ENCODE data around the gene KCNB1. TPM values are rescaled to one million over a fixed set of nuclear protein-coding genes. Genes with fewer than 3 reads are reported as not detected.

Gene KCNB1
- total and polyA plus RNA-seq, 2 donors (not counting 1 experiment from before 2014, with no cell fraction given) = 0.12 TPM; not detected in 1

DNA sequence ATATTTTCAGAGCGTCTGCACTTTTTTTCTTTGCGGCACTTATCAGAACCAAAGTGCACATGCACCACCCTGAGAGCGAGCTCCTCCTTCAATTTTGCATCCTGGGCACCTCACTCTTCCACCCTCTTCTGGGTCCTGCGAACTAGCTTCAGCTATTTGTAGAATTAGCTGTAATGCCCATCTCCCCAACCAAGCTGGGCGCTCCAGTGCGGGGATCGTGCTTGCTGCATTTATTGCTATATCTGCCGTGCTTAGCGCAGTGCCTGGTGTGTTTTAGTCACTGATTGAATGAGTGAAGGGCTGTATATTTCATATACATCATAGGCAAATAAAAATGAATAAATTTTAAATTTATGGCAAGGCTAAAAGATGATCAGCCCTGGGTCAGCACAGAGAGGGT is 75.8 kb downstream of the KCNB1 start:
- H3K27me3 Mint-ChIP-seq = peaks cover 37% of the 10 kb centered on the region

DNA sequence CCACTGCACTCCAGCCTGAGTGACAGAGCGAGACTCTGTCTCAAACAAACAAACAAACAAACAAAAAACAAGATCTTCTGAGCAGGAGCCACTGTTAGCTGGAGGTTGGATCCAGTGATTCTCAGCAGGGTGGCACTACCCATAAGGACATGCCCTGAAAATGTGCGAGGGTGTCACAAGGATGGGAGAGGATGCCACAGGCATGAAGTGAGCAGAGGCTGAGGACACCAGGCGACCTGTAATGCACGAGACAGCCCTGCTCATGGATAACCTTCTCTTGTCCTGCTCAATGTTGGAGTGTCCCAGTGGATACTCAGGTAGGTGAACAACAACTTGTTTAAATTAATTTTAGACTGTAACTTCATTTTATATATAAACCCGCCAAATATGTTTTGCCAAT is 76.8 kb downstream of the KCNB1 start:
- no peaks in the 10 kb centered on the region for H3K27me3 ChIP-seq (replicated peaks in 1 of 4; ENCODE audit: control extremely low read depth in 1 of 4, control insufficient read depth in 3 of 4, insufficient read depth in 4 of 4, low read length in 3 of 4)
- H3K79me2 ChIP-seq (ENCODE audit: control insufficient read depth, insufficient read depth, low read length) = no peaks in the 10 kb centered on the region
- H4K20me1 ChIP-seq (ENCODE audit: control insufficient read depth, insufficient read depth, low read length, poor library complexity, severe bottlenecking) = no peaks in the 10 kb centered on the region
- H3K4me1 Mint-ChIP-seq = no peaks in the 10 kb centered on the region
- H3K9me3 ChIP-seq (ENCODE audit: control extremely low read depth in 1 of 3, control insufficient read depth in 2 of 3, insufficient read depth in 1 of 3, low read length in 2 of 3) = no peaks in the 10 kb centered on the region
- peaks cover 37% of the 10 kb centered on the region for H3K27me3 Mint-ChIP-seq
- H3K36me3 ChIP-seq (replicated peaks in 1 of 2; ENCODE audit: control extremely low read depth in 1 of 2, control insufficient read depth in 1 of 2, extremely low read depth in 1 of 2, insufficient read depth in 2 of 2, low read length in 1 of 2) = no peaks in the 10 kb centered on the region
- no peak overlapping the region for H3K4me2 ChIP-seq (replicated peaks; ENCODE audit: low read depth, low read length, poor library complexity, severe bottlenecking)
- no peak overlapping the region for H3K27ac ChIP-seq (ENCODE audit: low read length in 2 of 2)
- H2AFZ ChIP-seq (ENCODE audit: insufficient read depth, low read depth, low read length, poor library complexity, severe bottlenecking) = no peak overlapping the region
- ATAC-seq (ENCODE audit: low read depth) = no peak
- H3K4me3 Mint-ChIP-seq = no peak overlapping the region
- intact Hi-C loops (cut with micrococcal nuclease) = no loop called here
- H3K4me1 ChIP-seq (ENCODE audit: control insufficient read depth in 2 of 2, insufficient read depth in 2 of 2, low read length in 2 of 2) = no peaks in the 10 kb centered on the region
- no peak overlapping the region for H3K9ac ChIP-seq (ENCODE audit: low read length)
- H3K27ac Mint-ChIP-seq = no peak overlapping the region
- DNase-seq = no peak
- CTCF ChIA-PET = no interaction called here
- H3K4me3 ChIP-seq (ENCODE audit: control extremely low read depth in 1 of 5, extremely low read depth in 1 of 5, insufficient read depth in 1 of 5, low read depth in 2 of 5, low read length in 4 of 5) = no peak overlapping the region
- peaks cover 2% of the 10 kb centered on the region for H3K9me3 Mint-ChIP-seq (ENCODE audit: insufficient read depth)
- POLR2A ChIA-PET = no interaction called here
- TF ChIP-seq, protein P1, sequence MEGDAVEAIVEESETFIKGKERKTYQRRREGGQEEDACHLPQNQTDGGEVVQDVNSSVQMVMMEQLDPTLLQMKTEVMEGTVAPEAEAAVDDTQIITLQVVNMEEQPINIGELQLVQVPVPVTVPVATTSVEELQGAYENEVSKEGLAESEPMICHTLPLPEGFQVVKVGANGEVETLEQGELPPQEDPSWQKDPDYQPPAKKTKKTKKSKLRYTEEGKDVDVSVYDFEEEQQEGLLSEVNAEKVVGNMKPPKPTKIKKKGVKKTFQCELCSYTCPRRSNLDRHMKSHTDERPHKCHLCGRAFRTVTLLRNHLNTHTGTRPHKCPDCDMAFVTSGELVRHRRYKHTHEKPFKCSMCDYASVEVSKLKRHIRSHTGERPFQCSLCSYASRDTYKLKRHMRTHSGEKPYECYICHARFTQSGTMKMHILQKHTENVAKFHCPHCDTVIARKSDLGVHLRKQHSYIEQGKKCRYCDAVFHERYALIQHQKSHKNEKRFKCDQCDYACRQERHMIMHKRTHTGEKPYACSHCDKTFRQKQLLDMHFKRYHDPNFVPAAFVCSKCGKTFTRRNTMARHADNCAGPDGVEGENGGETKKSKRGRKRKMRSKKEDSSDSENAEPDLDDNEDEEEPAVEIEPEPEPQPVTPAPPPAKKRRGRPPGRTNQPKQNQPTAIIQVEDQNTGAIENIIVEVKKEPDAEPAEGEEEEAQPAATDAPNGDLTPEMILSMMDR (IDR thresholded peaks at IDR 0.05) = no peak
- TF ChIP-seq EZH2 (IDR thresholded peaks at IDR 0.05; ENCODE audit: borderline replicate concordance, insufficient read depth, low read depth, low read length, poor library complexity, severe bottlenecking) = no peak
- WGBS (ENCODE audit: insufficient coverage) = 83% methylated on average over 4 of the region's 5 CpGs

More for the DNA sequence above, 75.8 kb downstream of the KCNB1 start:
- H3K27me3 ChIP-seq (replicated peaks in 1 of 4; ENCODE audit: control extremely low read depth in 1 of 4, control insufficient read depth in 3 of 4, insufficient read depth in 4 of 4, low read length in 3 of 4) = peaks cover 0 to 5% (median 0%) of the 10 kb centered on the region in 4 experiments
- no peaks in the 10 kb centered on the region for H3K36me3 ChIP-seq (replicated peaks in 1 of 2; ENCODE audit: control extremely low read depth in 1 of 2, control insufficient read depth in 1 of 2, extremely low read depth in 1 of 2, insufficient read depth in 2 of 2, low read length in 1 of 2)
- no peak for ATAC-seq (ENCODE audit: low read depth)
- Mint-ChIP-seq H3K4me3 (no peak overlapping the region), H3K4me1 (no peaks in the 10 kb centered on the region), H3K27ac (no peak overlapping the region), H3K9me3 (ENCODE audit: insufficient read depth) (peaks cover 2% of the 10 kb centered on the region)
- no peaks in the 10 kb centered on the region for H3K4me1 ChIP-seq (ENCODE audit: control insufficient read depth in 2 of 2, insufficient read depth in 2 of 2, low read length in 2 of 2)
- H3K9me3 ChIP-seq (ENCODE audit: control extremely low read depth in 1 of 3, control insufficient read depth in 2 of 3, insufficient read depth in 1 of 3, low read length in 2 of 3) = no peaks in the 10 kb centered on the region
- no peaks in the 10 kb centered on the region for H3K79me2 ChIP-seq (ENCODE audit: control insufficient read depth, insufficient read depth, low read length)
- ChIA-PET POLR2A (no interaction called here), CTCF (no interaction called here)
- no peak overlapping the region for H2AFZ ChIP-seq (ENCODE audit: insufficient read depth, low read depth, low read length, poor library complexity, severe bottlenecking)
- no peak overlapping the region for H3K27ac ChIP-seq (ENCODE audit: low read length in 2 of 2)
- H3K9ac ChIP-seq (ENCODE audit: low read length) = no peak overlapping the region
- no peaks in the 10 kb centered on the region for H4K20me1 ChIP-seq (ENCODE audit: control insufficient read depth, insufficient read depth, low read length, poor library complexity, severe bottlenecking)
- H3K4me3 ChIP-seq (ENCODE audit: control extremely low read depth in 1 of 5, extremely low read depth in 1 of 5, insufficient read depth in 1 of 5, low read depth in 2 of 5, low read length in 4 of 5) = no peak overlapping the region
- WGBS (ENCODE audit: insufficient coverage) = 81% methylated on average over 6 of the region's 9 CpGs
- intact Hi-C loops (cut with micrococcal nuclease) = no loop called here
- no peak overlapping the region for H3K4me2 ChIP-seq (replicated peaks; ENCODE audit: low read depth, low read length, poor library complexity, severe bottlenecking)
- DNase-seq = no peak
- TF ChIP-seq, protein P1 (IDR thresholded peaks at IDR 0.05) = no peak
- TF ChIP-seq EZH2 (IDR thresholded peaks at IDR 0.05; ENCODE audit: borderline replicate concordance, insufficient read depth, low read depth, low read length, poor library complexity, severe bottlenecking) = no peak

All from B cell (primary cell).